Measurements from ENCODE around the gene RFLNA. TPM values are rescaled to one million over a fixed set of nuclear protein-coding genes. Genes with fewer than 3 reads are reported as not detected.
A peak's percentile ranks its signal among the peaks of the same experiment; 100 is the strongest.

Gene RFLNA
- polyA plus RNA-seq, 3 donors, result 5.7 to 9.0 (median 7.6) TPM

DNA sequence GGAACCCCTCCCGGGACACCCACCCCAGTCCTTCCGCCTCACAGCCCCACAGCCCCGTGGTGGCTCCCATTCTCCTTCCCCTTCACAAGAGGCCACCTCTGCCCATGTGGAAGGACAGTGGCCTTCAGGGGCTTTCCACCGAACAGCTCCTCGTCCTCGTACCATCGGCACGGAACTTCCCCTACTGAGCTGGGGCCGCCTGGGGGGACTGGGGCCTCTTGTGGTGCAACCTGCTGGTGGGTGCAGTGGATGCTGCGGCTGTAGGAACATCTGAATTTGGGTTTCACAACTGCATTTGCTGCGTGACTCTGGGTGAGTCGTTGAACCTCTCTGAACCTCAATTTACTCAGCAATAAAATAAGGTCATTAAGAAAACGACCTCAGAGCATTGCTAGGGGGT is 50.9 kb downstream of the RFLNA start:
- DNase-seq (ENCODE audit: extremely low read depth in 1 of 11, low read depth in 9 of 11, low spot score in 4 of 11), result no peak

GRCh38 chr12:124346425-124347168 is 51.7 kb downstream of the RFLNA start:
- no peak for DNase-seq (ENCODE audit: extremely low read depth in 1 of 11, low read depth in 9 of 11, low spot score in 4 of 11)

- no peak for DNase-seq (ENCODE audit: extremely low read depth in 1 of 11, low read depth in 9 of 11, low spot score in 4 of 11)
These were observed 52.4 kb downstream of the RFLNA start for GRCh38 chr12:124347335-124347734.

- no peak for DNase-seq (ENCODE audit: extremely low read depth in 1 of 11, low read depth in 9 of 11, low spot score in 4 of 11)
These were observed 53.1 kb downstream of the RFLNA start for GRCh38 chr12:124347805-124348658.

DNA sequence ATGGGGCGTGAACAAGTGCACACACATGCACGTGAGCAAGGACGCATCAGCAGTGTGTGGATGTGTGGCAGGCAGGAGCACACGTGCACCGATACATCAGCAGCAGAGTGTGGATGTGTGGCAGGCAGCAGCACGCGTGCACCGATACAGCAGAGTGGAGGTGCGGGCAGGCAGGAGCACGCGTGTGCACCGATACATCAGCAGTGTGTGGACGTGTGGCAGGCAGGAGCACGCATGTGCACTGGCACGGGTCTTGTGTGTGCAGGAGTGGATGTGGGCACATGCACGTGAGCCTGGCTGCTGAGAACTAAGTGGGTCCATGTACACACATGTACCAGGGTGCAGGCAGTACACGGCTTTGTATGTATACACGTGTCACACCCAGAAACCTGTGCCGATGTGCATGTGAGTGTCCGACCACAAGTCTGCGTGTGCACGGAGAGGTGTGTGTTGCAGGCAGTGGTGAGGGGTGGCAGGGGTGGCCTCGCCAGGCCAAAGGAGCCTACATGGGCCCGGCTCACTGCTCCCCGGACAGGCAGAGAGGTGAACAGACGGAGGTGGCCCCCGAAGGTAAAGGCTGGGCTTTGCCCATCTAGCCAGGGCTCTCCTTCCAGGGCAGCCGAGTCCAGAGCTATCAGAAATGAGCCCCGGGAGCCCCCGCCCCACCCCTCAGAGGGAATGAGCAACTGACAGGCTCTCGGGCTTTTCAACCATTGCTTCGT is 53.9 kb downstream of the RFLNA start:
- DNase-seq (ENCODE audit: extremely low read depth in 1 of 11, low read depth in 9 of 11, low spot score in 4 of 11), result no peak

GRCh38 chr12:124350491-124350890 is 55.6 kb downstream of the RFLNA start:
- no peak for DNase-seq (ENCODE audit: extremely low read depth in 1 of 11, low read depth in 9 of 11, low spot score in 4 of 11)

- no peak for DNase-seq (ENCODE audit: extremely low read depth in 1 of 11, low read depth in 9 of 11, low spot score in 4 of 11)
These were observed 56.5 kb downstream of the RFLNA start for GRCh38 chr12:124351422-124351821.

- DNase-seq (ENCODE audit: extremely low read depth in 1 of 11, low read depth in 9 of 11, low spot score in 4 of 11), result no peak
These were observed 57.4 kb downstream of the RFLNA start for GRCh38 chr12:124352257-124352656.

DNA sequence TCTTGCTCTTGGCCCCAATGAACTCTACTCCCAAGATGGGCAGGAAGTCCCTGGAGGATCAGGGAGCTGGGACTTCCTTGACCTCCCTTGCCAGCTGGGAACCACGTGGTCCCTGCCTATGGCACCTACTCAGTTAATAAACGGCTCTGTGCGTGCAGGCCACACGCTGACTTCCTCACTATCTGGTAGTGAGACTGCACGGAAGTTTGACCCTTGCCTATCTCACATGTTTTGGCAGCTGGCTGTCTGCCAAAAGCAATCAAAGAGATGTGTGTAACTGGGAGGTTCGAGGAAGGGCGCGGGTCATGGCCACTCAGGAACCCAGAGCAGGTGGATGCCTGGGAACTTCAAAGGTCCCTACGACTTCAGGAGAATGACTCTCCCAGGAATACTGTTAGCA is 57.9 kb downstream of the RFLNA start:
- no peak for DNase-seq (ENCODE audit: extremely low read depth in 1 of 11, low read depth in 9 of 11, low spot score in 4 of 11)

DNA sequence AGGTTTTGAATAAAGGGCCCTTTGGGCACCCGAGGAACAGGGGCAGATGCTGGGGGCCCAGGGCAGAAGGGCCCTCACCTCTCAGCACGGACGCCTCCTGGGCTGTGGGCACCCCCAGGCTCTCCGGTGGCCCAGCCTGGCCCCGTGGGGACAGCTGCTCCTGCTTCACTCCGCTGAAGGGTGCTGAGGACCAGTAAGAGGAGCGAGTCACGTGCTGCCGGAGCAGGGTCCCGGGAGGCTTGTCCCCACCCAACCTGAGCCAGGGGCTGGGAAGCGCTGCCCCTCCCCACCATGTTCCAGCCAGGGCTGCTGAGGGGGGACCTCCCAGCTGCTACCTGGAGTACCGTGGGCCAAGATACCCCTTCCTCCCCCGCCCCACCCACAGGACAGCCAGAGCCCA is 59.5 kb downstream of the RFLNA start:
- DNase-seq (ENCODE audit: extremely low read depth in 1 of 11, low read depth in 9 of 11, low spot score in 4 of 11), result no peak

DNA sequence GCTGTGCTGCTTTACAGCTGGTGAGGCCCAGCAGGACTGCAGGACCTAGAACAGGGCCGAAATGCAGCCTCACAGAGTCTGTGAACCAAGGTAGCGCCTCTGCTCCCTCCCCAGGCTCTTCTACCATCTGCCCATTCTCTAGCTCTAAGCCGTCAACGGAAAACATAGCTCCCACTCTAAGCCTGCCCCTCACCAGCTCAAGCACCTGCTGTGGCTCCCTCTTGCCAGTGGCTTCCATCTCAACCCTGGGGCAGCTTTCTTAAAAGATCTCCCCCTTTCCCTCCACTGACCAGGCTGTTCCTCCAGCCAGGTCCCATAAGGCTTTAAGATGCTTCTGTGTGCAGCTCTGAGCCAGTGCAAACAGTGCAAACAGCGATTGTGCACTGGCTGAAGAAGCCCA is 61.3 kb downstream of the RFLNA start:
- no peak for DNase-seq (ENCODE audit: extremely low read depth in 1 of 11, low read depth in 9 of 11, low spot score in 4 of 11)

DNA sequence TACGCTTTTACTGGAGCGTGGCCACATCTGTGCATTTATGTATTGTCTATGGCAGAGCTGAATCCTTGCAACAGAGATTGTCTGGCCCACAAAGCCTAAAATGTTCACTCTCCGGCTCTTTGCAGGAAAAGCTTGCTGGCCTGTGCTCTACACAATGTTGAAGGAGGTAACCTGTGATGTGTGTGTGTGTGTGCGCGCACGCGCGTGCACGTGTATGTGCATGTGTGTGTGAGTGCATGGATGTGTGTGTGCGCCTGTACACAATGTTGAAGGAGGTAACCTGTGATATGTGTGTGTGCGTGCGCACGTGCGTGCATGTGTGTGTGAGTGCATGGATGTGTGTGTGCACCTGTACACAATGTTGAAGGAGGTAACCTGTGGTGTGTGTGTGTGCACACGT is 62.7 kb downstream of the RFLNA start:
- no peak for DNase-seq (ENCODE audit: extremely low read depth in 1 of 11, low read depth in 9 of 11, low spot score in 4 of 11)

- no peak for DNase-seq (ENCODE audit: extremely low read depth in 1 of 11, low read depth in 9 of 11, low spot score in 4 of 11)
These were observed 63.7 kb downstream of the RFLNA start for GRCh38 chr12:124358572-124358971.

GRCh38 chr12:124359671-124360581 is 65.0 kb downstream of the RFLNA start:
- DNase-seq (ENCODE audit: extremely low read depth in 1 of 11, low read depth in 9 of 11, low spot score in 4 of 11), result peak in 1 of 11 donors; percentile 21

DNA sequence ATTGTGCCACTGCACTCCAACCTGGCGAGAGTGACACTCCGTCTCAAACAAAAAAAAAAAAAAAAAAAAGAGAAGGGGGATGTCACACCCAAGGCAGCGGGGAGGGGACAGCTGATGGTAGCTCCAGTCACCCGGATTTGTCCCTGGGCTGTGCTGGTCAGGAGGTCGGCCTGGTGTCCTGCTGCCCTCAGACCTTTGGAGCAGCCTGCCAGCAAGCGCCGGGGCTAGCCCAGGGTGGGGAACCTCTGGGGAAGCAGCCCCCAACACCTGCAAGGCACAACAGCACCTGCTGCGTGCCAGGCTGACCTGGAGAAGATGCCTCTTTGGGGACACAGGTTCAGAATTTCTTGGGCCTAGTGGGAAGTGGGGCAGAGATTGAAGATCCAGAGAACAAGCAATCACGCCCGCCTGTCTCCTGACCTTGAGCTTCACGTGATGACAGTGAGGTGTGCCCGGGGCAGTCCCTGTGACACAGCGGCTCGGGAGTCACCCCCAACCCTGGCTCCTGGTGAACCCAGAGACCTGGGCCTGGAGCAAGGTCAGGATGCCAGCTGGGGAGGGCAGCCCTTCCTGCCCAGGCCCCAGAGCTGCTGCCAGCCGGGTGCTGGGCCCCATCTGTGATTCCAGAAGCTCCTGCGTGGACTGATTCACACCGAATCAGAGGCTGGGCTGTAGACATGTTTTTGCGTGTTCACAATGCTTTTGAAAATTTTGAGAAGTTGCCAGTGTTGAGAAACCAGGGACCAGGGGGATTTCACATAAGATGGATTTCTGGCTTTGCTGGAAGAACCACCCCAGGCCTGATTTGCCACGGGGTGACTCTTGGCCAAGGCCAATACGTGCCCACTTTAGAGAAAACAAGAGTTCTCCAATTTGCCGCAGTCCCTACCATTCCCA is 66.4 kb downstream of the RFLNA start:
- DNase-seq (ENCODE audit: extremely low read depth in 1 of 11, low read depth in 9 of 11, low spot score in 4 of 11), result no peak

- DNase-seq (ENCODE audit: extremely low read depth in 1 of 11, low read depth in 9 of 11, low spot score in 4 of 11), result no peak
These were observed 67.1 kb downstream of the RFLNA start for GRCh38 chr12:124361996-124362395.

GRCh38 chr12:124363353-124363965 is 68.6 kb downstream of the RFLNA start:
- no peak for DNase-seq (ENCODE audit: extremely low read depth in 1 of 11, low read depth in 9 of 11, low spot score in 4 of 11)
